Endodermal cell (in vitro differentiated cells): ENCODE data around the gene SH3BP5. TPM values are rescaled to one million over a fixed set of nuclear protein-coding genes. Genes with fewer than 3 reads are reported as not detected.

Experiments
- DNase-seq: peaks from one replicate; pipeline ENCODE4 v3.0.0-alpha.2; 2017
- H3K27ac ChIP-seq: 2 replicates; pipeline ENCODE4 v1.5.1; 2013; ENCODE audit warnings: mild to moderate bottlenecking, low read depth, low read length, moderate library complexity
- H3K27me3 ChIP-seq: 2 replicates; pipeline ENCODE4 v1.6.1; 2013; ENCODE audit warnings: mild to moderate bottlenecking, low read length, moderate library complexity; ENCODE audit not compliant: insufficient read depth, control insufficient read depth, poor library complexity, severe bottlenecking
- H3K36me3 ChIP-seq: 2 replicates; pipeline ENCODE4 v1.7.0; 2013; ENCODE audit warnings: mild to moderate bottlenecking, low read length, moderate library complexity; ENCODE audit not compliant: control insufficient read depth, insufficient read depth
- H3K4me1 ChIP-seq: one replicate; pipeline ENCODE4 v1.7.0; 2013; ENCODE audit warnings: low read length; ENCODE audit not compliant: control insufficient read depth, insufficient read depth
- H3K4me3 ChIP-seq: 2 replicates; pipeline ENCODE4 v1.5.1; 2013; ENCODE audit warnings: mild to moderate bottlenecking, low read length, moderate library complexity
- H3K9ac ChIP-seq: 2 replicates; pipeline ENCODE4 v1.6.1; 2013; ENCODE audit warnings: mild to moderate bottlenecking, low read length, moderate library complexity; ENCODE audit not compliant: poor library complexity, severe bottlenecking; ENCODE audit errors: extremely low read depth
- H3K9me3 ChIP-seq: 2 replicates; pipeline ENCODE4 v1.6.1; 2013; ENCODE audit warnings: mild to moderate bottlenecking, low read length, moderate library complexity; ENCODE audit not compliant: control insufficient read depth
- H3K27ac Mint-ChIP-seq: 2 replicates; pipeline ENCODE4 v1.8.0; 2020; ENCODE audit warnings: mixed read lengths
- H3K27me3 Mint-ChIP-seq: 2 replicates; pipeline ENCODE4 v1.8.0; 2021; ENCODE audit warnings: mild to moderate bottlenecking, mixed read lengths; ENCODE audit not compliant: insufficient read depth
- H3K36me3 Mint-ChIP-seq: 2 replicates; pipeline ENCODE4 v1.8.0; 2020; ENCODE audit warnings: low read depth, mixed read lengths
- H3K4me1 Mint-ChIP-seq: 2 replicates; pipeline ENCODE4 v1.8.0; 2020; ENCODE audit warnings: mixed read lengths
- H3K4me3 Mint-ChIP-seq: 2 replicates; pipeline ENCODE4 v1.8.0; 2020; ENCODE audit warnings: mild to moderate bottlenecking, moderate library complexity, mixed read lengths
- H3K9me3 Mint-ChIP-seq: 2 replicates; pipeline ENCODE4 v1.8.0; 2020; ENCODE audit warnings: mild to moderate bottlenecking, mixed read lengths
- CTCF ChIP-seq: fragments of 200-600 bp; sonication (generic); conservative IDR thresholded peaks from 2 replicates; pipeline ENCODE4 v1.5.0; 2021; ENCODE audit warnings: antibody characterized with exemption, mild to moderate bottlenecking
- WGBS, 2 experiments: methylation state at CpG; one replicate each; pipeline versions ENCODE4 v1.1.5 to v1.1.7; 2013; ENCODE audit warnings: missing lambda C conversion rate in 2 of 2, mixed read lengths in 1 of 2; ENCODE audit not compliant: insufficient coverage in 1 of 2, insufficient read length in 1 of 2; 5-methylcytosine and 5-hydroxymethylcytosine counted together
- total RNA-seq, 2 donors: library from RNA; stranded (reverse); fragmentation: NEBNext Ultra II Directional in 1 of 2; extraction: Animal tissue kit (Norgen Biotek cat#: 25700) in 1 of 2; gene quantifications; 2 replicates in 1 of 2; 3 replicates in 1 of 2; pipeline ENCODE4 v1.2.1, GENCODE V29; 2021

The SH3BP5 gene
- total RNA-seq, 2 donors from 2014 or later, result 25.8 to 30.3 TPM

GRCh38 chr3:15319575-15319974 is 12.8 kb downstream of the SH3BP5 start:
- Histone ChIP-seq H3K9me3 (no peaks in the 10 kb centered on the region), H3K4me3 (no peak overlapping the region), H3K9ac (no peak overlapping the region), H3K27ac (no peak overlapping the region), H3K36me3 (peaks cover 9% of the 10 kb centered on the region), H3K27me3 (no peaks in the 10 kb centered on the region), H3K4me1 (peaks cover 9% of the 10 kb centered on the region)
- no peaks in the 10 kb centered on the region for H3K27me3 Mint-ChIP-seq
- peaks cover 8% of the 10 kb centered on the region for H3K36me3 Mint-ChIP-seq
- TF ChIP-seq CTCF, result no peak
- 92 to 93% methylated on average over 2 to 4 of the region's 4 CpGs for WGBS, 2 experiments
- peaks cover 25% of the 10 kb centered on the region for H3K4me1 Mint-ChIP-seq
- no peak overlapping the region for H3K27ac Mint-ChIP-seq
- no peaks in the 10 kb centered on the region for H3K9me3 Mint-ChIP-seq
- no peak overlapping the region for H3K4me3 Mint-ChIP-seq
- DNase-seq, result no peak

- H3K27me3 Mint-ChIP-seq, result no peaks in the 10 kb centered on the region
- no peaks in the 10 kb centered on the region for H3K9me3 Mint-ChIP-seq
- H3K36me3 Mint-ChIP-seq, result peaks cover 8% of the 10 kb centered on the region
- H3K27ac Mint-ChIP-seq, result no peak overlapping the region
- H3K9me3 ChIP-seq, result no peaks in the 10 kb centered on the region
- no peak overlapping the region for H3K4me3 Mint-ChIP-seq
- H3K27ac ChIP-seq, result no peak overlapping the region
- H3K9ac ChIP-seq, result no peak overlapping the region
- H3K36me3 ChIP-seq, result peaks cover 9% of the 10 kb centered on the region
- H3K4me3 ChIP-seq, result no peak overlapping the region
- H3K27me3 ChIP-seq, result no peaks in the 10 kb centered on the region
- WGBS, 2 experiments, result 92 to 100% methylated on average over 2 of the region's 2 CpGs
- no peak for TF ChIP-seq CTCF
- no peak for DNase-seq
- peaks cover 10% of the 10 kb centered on the region for H3K4me1 ChIP-seq
- H3K4me1 Mint-ChIP-seq, result peaks cover 25% of the 10 kb centered on the region
Measured at GRCh38 chr3:15319136-15319535, 13.2 kb downstream of the SH3BP5 start.

GRCh38 chr3:15318661-15319060 is 13.7 kb downstream of the SH3BP5 start:
- no peaks in the 10 kb centered on the region for H3K9me3 Mint-ChIP-seq
- H3K4me3 Mint-ChIP-seq, result no peak overlapping the region
- peaks cover 4% of the 10 kb centered on the region for H3K36me3 Mint-ChIP-seq

More at GRCh38 chr3:15318661-15319060, 13.7 kb downstream of the SH3BP5 start:
- H3K9me3 ChIP-seq, result no peaks in the 10 kb centered on the region
- no peak overlapping the region for H3K27ac Mint-ChIP-seq
- WGBS, 2 experiments, result 92 to 96% methylated on average over 5 to 8 of the region's 8 CpGs
- no peak for TF ChIP-seq CTCF
- H3K4me1 Mint-ChIP-seq, result peaks cover 22% of the 10 kb centered on the region
- no peak overlapping the region for H3K4me3 ChIP-seq
- H3K27me3 Mint-ChIP-seq, result no peaks in the 10 kb centered on the region
- H3K36me3 ChIP-seq, result peaks cover 5% of the 10 kb centered on the region
- DNase-seq, result no peak
- H3K27ac ChIP-seq, result no peak overlapping the region
- H3K9ac ChIP-seq, result no peak overlapping the region
- peaks cover 6% of the 10 kb centered on the region for H3K4me1 ChIP-seq
- H3K27me3 ChIP-seq, result no peaks in the 10 kb centered on the region
